CD4-positive, alpha-beta T cell (primary cell): ENCODE measurements around the gene BDNF. TPM values are rescaled to one million over a fixed set of nuclear protein-coding genes. Genes with fewer than 3 reads are reported as not detected.

Experiments
- ATAC-seq: fragments of 200-7000 bp; cut with Tn5 transposase; one replicate; pipeline ENCODE4 v1.10.0; 2022; ENCODE audit warnings: mild to moderate bottlenecking; ENCODE audit not compliant: poor library complexity
- CTCF ChIA-PET: fragments of 350-600 bp; sonication (Branson Sonifier 250); formaldehyde crosslinking; loops from one replicate; lab custom pipeline; 2021; ENCODE audit warnings: antibody characterized with exemption, inconsistent platforms; lab: Charles Lee
- POLR2A ChIA-PET: fragments of 350-600 bp; sonication (Branson Sonifier 250); formaldehyde crosslinking; loops from one replicate; lab custom pipeline; 2021; ENCODE audit warnings: antibody characterized with exemption, inconsistent platforms; lab: Charles Lee
- DNase-seq, 14 experiments: peaks; one replicate each; pipeline ENCODE4 v3.0.0-alpha.2; 2013 to 2020; ENCODE audit warnings: mixed read lengths in 2 of 14
- H3K27ac ChIP-seq, 2 donors: one replicate each; pipeline versions ENCODE4 v1.5.1 to v1.7.0; 2013; ENCODE audit warnings: low read length in 2 of 2, low read depth in 1 of 2, mild to moderate bottlenecking in 1 of 2
- H3K27me3 ChIP-seq, 2 experiments: 1 replicate in 1 of 2; 2 replicates in 1 of 2; pipeline versions ENCODE4 v1.6.1 to v1.7.0; 2013; ENCODE audit warnings: low read length in 2 of 2, control low read depth in 1 of 2, mild to moderate bottlenecking in 1 of 2, moderate library complexity in 1 of 2; ENCODE audit not compliant: insufficient read depth in 2 of 2, control insufficient read depth in 1 of 2
- H3K36me3 ChIP-seq: one replicate; pipeline ENCODE4 v1.6.1; 2013; ENCODE audit warnings: low read length, control low read depth; ENCODE audit not compliant: insufficient read depth
- H3K4me1 ChIP-seq: one replicate; pipeline ENCODE4 v1.6.1; 2013; ENCODE audit warnings: low read length, control low read depth; ENCODE audit not compliant: insufficient read depth
- H3K4me3 ChIP-seq: one replicate; pipeline ENCODE4 v1.5.1; 2013; ENCODE audit warnings: mild to moderate bottlenecking, low read length, moderate library complexity
- H3K9me3 ChIP-seq, 2 experiments: 1 replicate in 1 of 2; 2 replicates in 1 of 2; pipeline versions ENCODE4 v1.6.1 to v1.7.0; 2013; ENCODE audit warnings: low read length in 2 of 2, mild to moderate bottlenecking in 2 of 2, control low read depth in 1 of 2, moderate library complexity in 1 of 2; ENCODE audit not compliant: control insufficient read depth in 1 of 2, insufficient read depth in 1 of 2
- H3K27ac Mint-ChIP-seq: one replicate; pipeline ENCODE4 v1.8.0; 2020; ENCODE audit warnings: mixed read lengths
- H3K27me3 Mint-ChIP-seq: one replicate; pipeline ENCODE4 v1.8.0; 2021; ENCODE audit warnings: mixed read lengths
- H3K36me3 Mint-ChIP-seq: one replicate; pipeline ENCODE4 v1.8.0; 2021; ENCODE audit warnings: low read depth, mixed read lengths
- H3K4me1 Mint-ChIP-seq: one replicate; pipeline ENCODE4 v1.8.0; 2021; ENCODE audit warnings: low read depth, mixed read lengths
- H3K4me3 Mint-ChIP-seq: one replicate; pipeline ENCODE4 v1.8.0; 2020; ENCODE audit warnings: mild to moderate bottlenecking, mixed read lengths
- H3K9me3 Mint-ChIP-seq: one replicate; pipeline ENCODE4 v1.8.0; 2020; ENCODE audit warnings: mixed read lengths
- intact Hi-C, 2 experiments: fragments of 100-400 bp; cut with DNase I in 1 of 2; cut with micrococcal nuclease in 1 of 2; formaldehyde crosslinking; loops; one replicate each; pipeline versions ENCODE4 v1.15.1 to v1.9.0; 2023 to 2025; cut with DNase I, micrococcal nuclease
- total RNA-seq, 174 experiments: library from RNA in 2 of 174; stranded (reverse) in 2 of 174; gene quantifications; one replicate each; pipeline ENCODE4 v1.2.3 and lab custom pipeline; 2021 to 2026
- TF ChIP-seq, protein P1 (sequence below): fragments of 200-600 bp; IDR thresholded peaks from one replicate; pipeline ENCODE4 v1.8.0; 2022; ENCODE audit warnings: antibody characterized with exemption, mild to moderate bottlenecking

Gene BDNF
- total RNA-seq, 2 experiments from 2014 or later = not detected

DNA sequence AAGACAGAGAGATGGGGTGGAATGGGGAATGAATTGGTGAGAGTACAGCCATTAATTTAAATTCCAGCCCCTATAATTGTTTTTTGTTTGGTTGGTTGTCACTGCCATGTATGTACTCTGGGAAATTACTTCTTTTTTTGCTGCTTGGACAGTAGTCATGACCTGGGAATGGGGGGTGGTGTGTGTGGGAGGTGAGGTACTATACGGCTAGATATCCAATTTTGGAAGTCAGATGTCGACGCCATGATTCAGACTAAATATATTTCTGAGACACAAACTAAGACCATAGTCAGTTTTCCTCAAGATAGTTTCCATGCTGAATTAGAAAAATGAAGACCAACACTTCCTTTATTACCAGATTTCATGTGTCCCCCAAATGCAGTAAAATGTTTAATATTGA, 7.4 kb upstream of the BDNF start:
- Histone ChIP-seq H3K9me3 (no peaks in the 10 kb centered on the region), H3K27me3 (peaks cover 3 to 19% of the 10 kb centered on the region in 2 experiments), H3K4me3 (no peak overlapping the region), H3K36me3 (no peaks in the 10 kb centered on the region), H3K27ac (no peak overlapping the region), H3K4me1 (no peaks in the 10 kb centered on the region)
- ChIA-PET POLR2A (no interaction called here), CTCF (no interaction called here)
- ATAC-seq = no peak
- H3K9me3 Mint-ChIP-seq = no peaks in the 10 kb centered on the region
- peaks cover 51% of the 10 kb centered on the region for H3K27me3 Mint-ChIP-seq
- H3K4me1 Mint-ChIP-seq = no peaks in the 10 kb centered on the region
- DNase-seq = no peak
- no peaks in the 10 kb centered on the region for H3K36me3 Mint-ChIP-seq
- H3K27ac Mint-ChIP-seq = no peak overlapping the region
- intact Hi-C loops = no loop called here
- TF ChIP-seq, protein P1, sequence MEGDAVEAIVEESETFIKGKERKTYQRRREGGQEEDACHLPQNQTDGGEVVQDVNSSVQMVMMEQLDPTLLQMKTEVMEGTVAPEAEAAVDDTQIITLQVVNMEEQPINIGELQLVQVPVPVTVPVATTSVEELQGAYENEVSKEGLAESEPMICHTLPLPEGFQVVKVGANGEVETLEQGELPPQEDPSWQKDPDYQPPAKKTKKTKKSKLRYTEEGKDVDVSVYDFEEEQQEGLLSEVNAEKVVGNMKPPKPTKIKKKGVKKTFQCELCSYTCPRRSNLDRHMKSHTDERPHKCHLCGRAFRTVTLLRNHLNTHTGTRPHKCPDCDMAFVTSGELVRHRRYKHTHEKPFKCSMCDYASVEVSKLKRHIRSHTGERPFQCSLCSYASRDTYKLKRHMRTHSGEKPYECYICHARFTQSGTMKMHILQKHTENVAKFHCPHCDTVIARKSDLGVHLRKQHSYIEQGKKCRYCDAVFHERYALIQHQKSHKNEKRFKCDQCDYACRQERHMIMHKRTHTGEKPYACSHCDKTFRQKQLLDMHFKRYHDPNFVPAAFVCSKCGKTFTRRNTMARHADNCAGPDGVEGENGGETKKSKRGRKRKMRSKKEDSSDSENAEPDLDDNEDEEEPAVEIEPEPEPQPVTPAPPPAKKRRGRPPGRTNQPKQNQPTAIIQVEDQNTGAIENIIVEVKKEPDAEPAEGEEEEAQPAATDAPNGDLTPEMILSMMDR = no peak
- no peak overlapping the region for H3K4me3 Mint-ChIP-seq

DNA sequence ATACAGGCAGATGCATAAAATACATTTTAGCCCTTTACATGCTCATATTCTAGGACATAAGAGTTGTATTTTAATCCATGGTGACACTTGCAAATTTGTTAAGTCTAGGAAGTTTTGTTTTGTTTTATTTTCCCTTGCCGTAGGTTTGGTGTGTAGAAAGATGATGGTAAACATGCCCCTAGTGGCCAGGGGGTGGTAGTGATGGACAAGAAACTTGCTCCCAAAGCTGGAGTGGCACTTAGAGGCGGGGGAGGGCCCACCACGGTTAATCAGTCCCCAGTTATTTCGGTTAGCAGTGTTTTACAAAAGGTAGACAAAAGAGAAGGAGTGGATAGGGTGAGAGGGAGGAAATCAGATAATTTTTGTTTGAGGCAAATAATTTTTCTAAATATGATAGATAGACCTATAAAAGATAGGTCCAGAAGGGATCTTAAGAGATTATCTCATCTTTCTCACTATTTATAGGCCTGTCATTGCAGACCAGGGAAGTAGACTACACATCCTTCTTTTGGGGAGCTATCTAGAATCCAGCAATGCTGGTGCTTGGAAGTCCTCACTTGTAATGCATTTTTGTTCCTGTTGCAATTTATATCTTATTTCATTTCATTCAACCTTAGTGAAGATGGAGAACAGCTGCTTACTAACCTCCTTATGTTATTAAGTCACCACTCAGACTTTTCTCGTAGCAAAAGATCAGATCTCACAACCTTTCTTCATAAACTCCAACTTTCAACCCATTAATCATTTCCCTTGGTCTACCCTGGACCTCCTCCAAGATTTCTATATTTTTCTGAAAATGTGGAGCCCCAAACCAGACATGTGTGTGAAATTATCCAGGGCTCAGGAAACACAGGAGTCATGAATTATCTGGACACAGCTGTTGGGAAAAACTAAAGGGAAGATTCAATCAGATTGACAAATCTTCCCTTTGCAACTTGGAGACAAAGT, 5.9 kb upstream of the BDNF start:
- H3K4me3 ChIP-seq = no peak overlapping the region
- Mint-ChIP-seq H3K4me3 (no peak overlapping the region), H3K4me1 (peaks cover 7% of the 10 kb centered on the region), H3K27me3 (peaks cover 57% of the 10 kb centered on the region), H3K36me3 (no peaks in the 10 kb centered on the region), H3K9me3 (no peaks in the 10 kb centered on the region), H3K27ac (no peak overlapping the region)
- peaks cover 18 to 34% of the 10 kb centered on the region in 2 experiments for H3K27me3 ChIP-seq
- peaks cover 4% of the 10 kb centered on the region for H3K4me1 ChIP-seq
- DNase-seq (no peak), ATAC-seq (no peak)
- TF ChIP-seq, protein P1 = no peak
- intact Hi-C loops = no loop called here
- POLR2A ChIA-PET = no interaction called here
- H3K9me3 ChIP-seq = no peaks in the 10 kb centered on the region
- CTCF ChIA-PET = no interaction called here
- no peak overlapping the region for H3K27ac ChIP-seq
- H3K36me3 ChIP-seq = no peaks in the 10 kb centered on the region

DNA sequence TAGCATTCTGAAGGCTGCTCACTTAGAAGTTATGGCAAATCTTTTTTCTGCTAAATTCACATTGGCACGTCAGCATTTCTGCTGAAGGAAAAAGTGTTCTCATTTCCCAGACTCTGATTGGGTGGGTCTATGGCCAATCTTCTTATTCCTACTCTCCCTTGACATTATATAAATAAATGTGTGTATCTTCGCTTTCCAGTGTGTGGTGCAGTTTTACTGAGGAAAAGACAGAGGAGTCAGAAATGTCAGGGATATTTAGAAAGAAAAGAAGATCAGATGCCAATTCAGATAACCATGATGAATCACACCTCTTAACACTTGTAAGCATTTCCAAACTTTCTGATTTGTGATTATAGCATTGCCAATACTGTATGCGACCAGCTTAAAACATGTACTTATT, 3.2 kb upstream of the BDNF start:
- Mint-ChIP-seq H3K27me3 (peaks cover 75% of the 10 kb centered on the region), H3K4me1 (peaks cover 18% of the 10 kb centered on the region), H3K4me3 (no peak overlapping the region), H3K9me3 (no peaks in the 10 kb centered on the region), H3K36me3 (no peaks in the 10 kb centered on the region), H3K27ac (no peak overlapping the region)
- intact Hi-C loops = no loop called here
- ATAC-seq = no peak
- TF ChIP-seq, protein P1 = no peak
- Histone ChIP-seq H3K9me3 (peaks cover 0 to 8% of the 10 kb centered on the region in 2 experiments), H3K27ac (no peak overlapping the region), H3K27me3 (peaks cover 37 to 53% of the 10 kb centered on the region in 2 experiments), H3K4me1 (peaks cover 26% of the 10 kb centered on the region), H3K4me3 (no peak overlapping the region), H3K36me3 (no peaks in the 10 kb centered on the region)
- ChIA-PET POLR2A (no interaction called here), CTCF (no interaction called here)
- no peak for DNase-seq
